SJCRH30 (cell line): Measurements from ENCODE around the gene SCN8A. TPM values are rescaled to one million over a fixed set of nuclear protein-coding genes. Genes with fewer than 3 reads are reported as not detected.

Source experiments
- DNase-seq, 2 experiments: peaks; one replicate each; pipeline ENCODE4 v3.0.0-alpha.2; 2015 to 2020
- H3K27ac ChIP-seq: fragments of 250-450 bp; sonication (Bioruptor Pico); 2 replicates; pipeline ENCODE4 v1.5.1; 2020; ENCODE audit warnings: mild to moderate bottlenecking, moderate library complexity
- H3K27me3 ChIP-seq: fragments of 250-450 bp; sonication (Bioruptor Pico); 2 replicates; pipeline ENCODE4 v1.5.1; 2020; ENCODE audit warnings: mild to moderate bottlenecking, moderate library complexity
- H3K36me3 ChIP-seq: fragments of 250-450 bp; sonication (Bioruptor Pico); 2 replicates; pipeline ENCODE4 v1.5.1; 2020; ENCODE audit warnings: mild to moderate bottlenecking, moderate library complexity
- H3K4me1 ChIP-seq: fragments of 250-450 bp; sonication (Bioruptor Pico); 2 replicates; pipeline ENCODE4 v1.5.1; 2020; ENCODE audit warnings: mild to moderate bottlenecking, moderate library complexity
- H3K4me3 ChIP-seq: fragments of 250-450 bp; sonication (Bioruptor Pico); 2 replicates; pipeline ENCODE4 v1.5.1; 2020; ENCODE audit warnings: mild to moderate bottlenecking, moderate library complexity
- H3K9me3 ChIP-seq: fragments of 250-450 bp; sonication (Bioruptor Pico); replicated peaks from 2 replicates; pipeline ENCODE4 v1.5.1; 2020; ENCODE audit warnings: mild to moderate bottlenecking, moderate library complexity
- total RNA-seq: library from RNA; depleted of rRNA; stranded (reverse); fragments of >200 nt; shearing (Covaris generic); gene quantifications from 2 replicates; pipeline ENCODE4 v1.2.3, GENCODE V29; 2014

The SCN8A gene
- total RNA-seq, 1 experiment from 2014 or later: 0.67 TPM

- Histone ChIP-seq H3K4me3 (no peak overlapping the region), H3K27me3 (peaks cover 73% of the 10 kb centered on the region), H3K9me3 (no peaks in the 10 kb centered on the region), H3K4me1 (no peaks in the 10 kb centered on the region; the same call in 1 of the 2 replicates), H3K36me3 (no peaks in the 10 kb centered on the region), H3K27ac (no peak overlapping the region)
- no peak for DNase-seq
Measured at GRCh38 chr12:51833448-51834227, 242.6 kb downstream of the SCN8A start.

DNA sequence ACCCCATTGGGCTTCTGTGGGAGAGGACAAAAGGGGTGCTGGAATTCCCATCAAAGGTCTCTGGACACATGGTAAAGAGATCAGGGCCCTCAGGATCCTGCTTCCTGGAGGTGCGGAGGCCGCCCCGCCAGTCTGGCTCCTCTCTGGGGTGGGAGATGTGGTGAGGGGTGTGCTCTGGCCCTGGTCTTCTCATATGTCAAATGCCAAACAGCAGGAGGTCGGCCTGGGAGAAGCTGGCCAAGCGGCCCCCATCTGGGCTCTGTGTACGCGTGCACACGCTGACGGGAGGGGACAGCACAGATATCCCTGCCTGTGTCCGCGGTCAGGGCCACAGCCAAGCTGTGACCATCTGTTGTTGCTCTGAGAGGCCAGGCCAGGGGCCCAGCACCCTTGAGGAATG, 243.4 kb downstream of the SCN8A start:
- DNase-seq: no peak
- peaks cover 65% of the 10 kb centered on the region for H3K27me3 ChIP-seq
- H3K36me3 ChIP-seq: no peaks in the 10 kb centered on the region
- H3K27ac ChIP-seq: no peak overlapping the region
- H3K9me3 ChIP-seq: no peaks in the 10 kb centered on the region
- no peak overlapping the region for H3K4me3 ChIP-seq
- H3K4me1 ChIP-seq: no peaks in the 10 kb centered on the region; the same call in 1 of the 2 replicates

DNA sequence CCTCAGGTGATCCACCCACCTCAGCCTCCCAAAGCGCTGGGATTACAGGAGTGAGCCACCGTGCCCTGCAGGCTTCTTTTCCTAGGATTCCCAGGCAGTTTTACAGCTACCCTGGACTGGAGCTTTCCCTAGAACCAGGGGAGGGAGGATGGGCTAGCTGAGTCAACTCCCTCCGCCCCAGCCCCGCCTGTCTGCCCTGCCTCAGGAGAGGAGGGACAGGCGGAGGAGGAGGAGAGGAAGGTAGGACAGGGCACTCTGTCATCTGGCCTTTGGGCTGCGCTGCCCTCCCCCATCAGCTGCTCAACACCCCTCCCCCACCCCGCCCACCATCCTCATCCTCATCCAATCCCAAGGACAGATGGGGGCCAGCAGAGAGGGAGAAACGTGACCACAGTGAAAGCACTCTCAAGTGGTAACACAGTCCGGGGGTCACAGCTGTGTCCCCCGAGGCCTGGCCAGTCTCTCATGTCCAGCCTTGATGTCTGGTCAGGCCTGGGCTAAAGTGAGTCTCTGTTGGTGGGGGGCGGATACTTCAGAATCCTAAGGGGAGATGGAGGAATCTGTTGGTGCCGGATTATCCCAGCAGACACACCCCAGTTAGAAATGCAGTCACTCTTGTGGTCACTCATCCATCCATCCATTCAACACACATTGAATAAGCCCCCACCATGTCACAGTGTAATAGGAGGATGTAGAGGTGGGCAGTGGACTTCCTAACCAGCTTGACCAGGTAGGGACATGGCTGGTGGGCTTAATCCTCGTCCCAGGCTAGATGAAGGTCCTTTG, 245.2 kb downstream of the SCN8A start:
- Histone ChIP-seq H3K4me1 (no peaks in the 10 kb centered on the region; the same call in 1 of the 2 replicates), H3K4me3 (no peak overlapping the region), H3K27ac (no peak overlapping the region), H3K9me3 (no peaks in the 10 kb centered on the region), H3K36me3 (no peaks in the 10 kb centered on the region), H3K27me3 (peaks cover 67% of the 10 kb centered on the region)
- no peak for DNase-seq

DNA sequence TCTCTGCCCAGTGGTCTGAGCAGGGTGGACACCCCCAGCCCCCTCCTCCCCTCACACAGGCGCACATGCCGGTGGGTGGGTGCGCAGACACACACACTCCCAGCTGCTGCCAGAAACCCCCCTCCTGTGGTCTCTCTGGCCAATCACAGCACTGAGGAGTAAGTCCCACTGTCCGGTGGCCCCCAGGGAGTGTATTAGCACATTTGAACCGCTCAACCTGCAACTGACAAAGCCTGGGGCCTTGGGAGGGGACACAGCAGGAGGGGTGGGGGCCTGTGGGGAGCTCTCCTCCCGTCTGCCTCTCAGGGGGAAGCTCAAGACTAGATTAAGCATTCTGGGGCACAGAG, 245.8 kb downstream of the SCN8A start:
- Histone ChIP-seq H3K4me1 (no peaks in the 10 kb centered on the region; the same call in 1 of the 2 replicates), H3K9me3 (no peaks in the 10 kb centered on the region), H3K36me3 (no peaks in the 10 kb centered on the region), H3K27me3 (peaks cover 67% of the 10 kb centered on the region), H3K4me3 (no peak overlapping the region), H3K27ac (no peak overlapping the region)
- peak in 1 of 2 experiments; percentile 13 for DNase-seq

DNA sequence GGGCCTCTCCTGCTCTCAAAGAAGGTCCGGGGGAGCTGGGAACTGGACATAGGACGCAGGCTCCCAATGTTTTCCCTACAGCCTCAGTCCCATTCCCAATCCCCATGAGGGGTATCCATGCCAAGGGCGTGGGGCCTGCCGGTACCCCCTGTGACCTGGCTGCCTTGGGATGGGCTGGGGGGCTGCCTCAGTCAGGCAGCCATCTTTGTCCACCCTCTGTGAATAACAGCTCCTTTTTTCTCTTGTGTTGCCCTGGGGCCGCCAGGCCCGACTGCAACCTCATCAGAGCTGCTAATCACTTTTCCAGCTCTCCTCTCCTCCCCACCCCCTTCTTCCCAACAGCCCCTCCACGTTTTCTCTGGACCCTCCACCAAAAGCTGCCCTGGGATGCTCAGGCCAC, 246.3 kb downstream of the SCN8A start:
- no peaks in the 10 kb centered on the region for H3K9me3 ChIP-seq
- no peak for DNase-seq
- H3K4me1 ChIP-seq: no peaks in the 10 kb centered on the region; the same call in 1 of the 2 replicates
- no peak overlapping the region for H3K27ac ChIP-seq
- H3K27me3 ChIP-seq: peaks cover 68% of the 10 kb centered on the region
- H3K4me3 ChIP-seq: no peak overlapping the region
- H3K36me3 ChIP-seq: no peaks in the 10 kb centered on the region

DNA sequence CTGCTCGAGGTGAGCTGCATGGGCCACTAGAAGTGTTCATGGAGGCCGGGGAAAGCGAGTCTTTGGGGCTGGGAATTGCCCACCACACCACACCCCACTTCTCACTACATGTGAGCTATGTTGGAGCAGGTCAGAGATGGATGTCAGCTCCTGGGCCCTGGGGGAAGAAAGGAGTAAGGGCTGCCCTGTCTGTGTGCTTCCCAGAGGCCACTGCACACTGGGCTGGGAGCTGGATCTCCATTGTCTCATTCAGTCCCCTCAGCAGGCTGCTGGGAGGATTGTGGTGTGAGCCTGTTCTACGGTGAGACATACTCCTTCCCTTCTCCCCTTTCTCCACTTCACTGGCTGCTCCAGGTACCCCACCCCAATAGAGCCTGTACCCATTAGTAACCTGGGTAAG, 247.0 kb downstream of the SCN8A start:
- Histone ChIP-seq H3K27ac (no peak overlapping the region), H3K36me3 (no peaks in the 10 kb centered on the region), H3K4me1 (no peaks in the 10 kb centered on the region; the same call in 1 of the 2 replicates), H3K9me3 (no peaks in the 10 kb centered on the region), H3K27me3 (peaks cover 69% of the 10 kb centered on the region), H3K4me3 (no peak overlapping the region)
- DNase-seq: no peak

GRCh38 chr12:51838762-51839161, 247.7 kb downstream of the SCN8A start:
- Histone ChIP-seq H3K27me3 (peaks cover 63% of the 10 kb centered on the region), H3K4me3 (no peak overlapping the region), H3K9me3 (no peaks in the 10 kb centered on the region), H3K27ac (no peak overlapping the region), H3K4me1 (no peaks in the 10 kb centered on the region; the same call in 1 of the 2 replicates), H3K36me3 (no peaks in the 10 kb centered on the region)
- DNase-seq: no peak

DNA sequence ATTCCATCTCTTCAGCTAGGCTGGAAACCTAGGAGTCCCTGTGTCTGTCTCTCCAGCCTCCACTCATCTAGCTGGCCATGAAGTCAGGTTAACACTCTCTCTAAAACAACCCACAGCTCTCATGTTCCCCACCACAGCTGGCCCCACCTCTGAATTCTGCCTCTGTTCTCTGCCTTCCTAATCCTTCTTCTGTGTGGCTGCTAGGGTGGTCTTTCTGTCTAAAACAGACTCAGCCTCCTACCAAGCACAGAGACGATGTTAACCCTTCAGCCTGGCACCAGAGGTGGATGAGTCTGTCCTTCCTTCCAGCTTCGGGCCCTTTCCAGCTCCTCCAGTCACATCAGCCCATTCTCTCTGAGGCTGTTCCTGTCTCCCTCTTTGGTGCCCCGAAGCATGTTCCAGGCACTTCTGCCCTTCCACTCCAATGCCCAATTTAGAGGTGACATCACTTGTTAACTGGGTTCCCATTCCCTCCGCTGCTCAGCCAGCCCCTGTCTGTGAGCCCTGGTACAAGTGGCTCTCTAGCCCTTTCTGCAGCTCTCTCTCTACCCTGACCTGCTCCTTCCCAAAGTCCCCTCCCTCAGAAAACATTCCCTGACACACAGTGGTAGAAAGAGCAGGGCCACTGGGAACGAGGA, 248.4 kb downstream of the SCN8A start:
- H3K4me1 ChIP-seq: no peaks in the 10 kb centered on the region; the same call in 1 of the 2 replicates
- H3K4me3 ChIP-seq: no peak overlapping the region
- H3K9me3 ChIP-seq: no peaks in the 10 kb centered on the region
- no peaks in the 10 kb centered on the region for H3K36me3 ChIP-seq
- H3K27me3 ChIP-seq: peaks cover 64% of the 10 kb centered on the region
- no peak for DNase-seq
- H3K27ac ChIP-seq: no peak overlapping the region

GRCh38 chr12:51840966-51841365, 249.9 kb downstream of the SCN8A start:
- Histone ChIP-seq H3K36me3 (no peaks in the 10 kb centered on the region), H3K4me1 (no peaks in the 10 kb centered on the region; the same call in 1 of the 2 replicates), H3K4me3 (no peak overlapping the region), H3K9me3 (no peaks in the 10 kb centered on the region), H3K27ac (no peak overlapping the region), H3K27me3 (peaks cover 71% of the 10 kb centered on the region)
- DNase-seq: no peak

GRCh38 chr12:51841727-51842126, 250.7 kb downstream of the SCN8A start:
- Histone ChIP-seq H3K27ac (no peak overlapping the region), H3K36me3 (no peaks in the 10 kb centered on the region), H3K9me3 (no peaks in the 10 kb centered on the region), H3K4me1 (no peaks in the 10 kb centered on the region; the same call in 1 of the 2 replicates), H3K4me3 (no peak overlapping the region), H3K27me3 (peaks cover 74% of the 10 kb centered on the region)
- DNase-seq: no peak

- H3K9me3 ChIP-seq: no peaks in the 10 kb centered on the region
- H3K36me3 ChIP-seq: no peaks in the 10 kb centered on the region
- H3K4me3 ChIP-seq: no peak overlapping the region
- no peak for DNase-seq
- H3K27me3 ChIP-seq: peaks cover 56% of the 10 kb centered on the region
- H3K27ac ChIP-seq: no peak overlapping the region
- H3K4me1 ChIP-seq: no peaks in the 10 kb centered on the region
Measured at GRCh38 chr12:51844854-51845253, 253.8 kb downstream of the SCN8A start.

GRCh38 chr12:51845482-51845881, 254.4 kb downstream of the SCN8A start:
- Histone ChIP-seq H3K4me1 (no peaks in the 10 kb centered on the region), H3K27me3 (peaks cover 50% of the 10 kb centered on the region), H3K36me3 (no peaks in the 10 kb centered on the region), H3K9me3 (no peaks in the 10 kb centered on the region), H3K4me3 (no peak overlapping the region), H3K27ac (no peak overlapping the region)
- DNase-seq: no peak

DNA sequence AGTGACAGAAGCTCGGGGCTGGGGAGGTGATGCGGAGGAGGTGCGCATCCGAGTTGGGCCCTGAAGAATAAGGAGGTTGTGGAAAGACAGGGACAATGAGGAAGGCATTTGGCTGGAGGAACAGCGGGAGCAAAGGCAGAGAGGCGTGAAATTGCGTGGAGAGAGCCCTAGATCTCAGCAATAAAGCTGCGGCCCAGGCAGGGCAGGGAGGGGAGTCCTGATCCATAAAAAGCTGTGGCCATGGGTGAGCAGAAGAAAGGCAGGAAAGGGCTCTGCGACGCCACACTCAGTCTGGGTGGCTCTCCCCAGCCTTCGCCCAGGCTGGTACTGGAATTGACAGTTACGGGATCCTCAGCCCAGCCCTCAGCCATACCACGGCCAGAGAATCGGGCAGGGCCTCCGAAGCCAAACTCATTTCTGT, 255.2 kb downstream of the SCN8A start:
- Histone ChIP-seq H3K4me1 (no peaks in the 10 kb centered on the region), H3K27ac (no peak overlapping the region), H3K27me3 (peaks cover 42% of the 10 kb centered on the region), H3K9me3 (no peaks in the 10 kb centered on the region), H3K4me3 (no peak overlapping the region), H3K36me3 (no peaks in the 10 kb centered on the region)
- no peak for DNase-seq

DNA sequence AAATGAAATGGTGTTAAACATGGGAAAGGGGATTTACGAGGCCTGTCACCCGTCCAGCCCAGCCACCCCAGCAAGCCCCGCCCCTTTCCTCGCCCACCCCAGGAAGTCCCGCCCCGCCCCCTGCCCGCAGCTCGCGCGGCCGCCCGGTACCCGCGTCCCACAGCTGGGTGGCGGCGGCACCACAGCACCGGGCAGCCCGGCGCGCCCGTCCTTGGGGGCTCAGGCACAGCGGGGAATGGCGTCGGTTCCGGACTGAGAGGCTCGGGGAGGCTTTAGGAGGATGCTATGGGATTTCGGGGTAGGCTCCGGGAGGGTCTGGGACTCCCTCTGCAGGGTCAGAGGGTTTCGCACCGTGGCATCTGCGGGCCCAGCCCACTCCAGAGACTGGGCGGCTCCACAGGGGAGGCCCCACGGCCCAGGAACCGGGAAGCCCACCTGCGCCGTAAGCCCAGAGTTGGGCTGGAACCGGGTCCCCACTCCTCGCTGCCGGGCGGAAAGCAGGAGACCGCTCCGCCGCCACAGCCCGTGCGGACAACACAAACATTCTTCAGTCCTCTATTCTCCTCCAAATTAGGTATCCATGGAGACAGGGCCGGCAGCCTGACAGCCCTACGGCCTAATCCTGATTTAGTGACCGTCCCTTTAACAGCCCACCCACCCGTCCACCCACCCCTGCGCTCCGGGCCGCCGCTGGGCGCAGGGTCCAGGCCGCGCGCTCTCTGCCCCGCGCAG, 256.0 kb downstream of the SCN8A start:
- Histone ChIP-seq H3K36me3 (no peaks in the 10 kb centered on the region), H3K27ac (no peak overlapping the region), H3K9me3 (no peaks in the 10 kb centered on the region), H3K4me1 (no peaks in the 10 kb centered on the region), H3K4me3 (peak overlapping the region; percentile 16; the same call in 1 of the 2 replicates), H3K27me3 (peaks cover 34% of the 10 kb centered on the region)
- DNase-seq: no peak
